K562 (cell line): Measurements from ENCODE around the gene ALKBH3. TPM values are rescaled to one million over a fixed set of nuclear protein-coding genes. Genes with fewer than 3 reads are reported as not detected.

Source experiments
- CBFA2T3 ChIP-seq: fragments of 450-650 bp; IDR thresholded peaks from 2 replicates; pipeline ENCODE4 v1.6.1; 2017
- CBX8 ChIP-seq: fragments of 200-600 bp; sonication (generic); IDR thresholded peaks from 2 replicates; pipeline ENCODE4 v1.6.1; 2012; ENCODE audit warnings: borderline replicate concordance, mixed run types, low read depth, mild to moderate bottlenecking, moderate library complexity, mixed read lengths, low read length, control low read depth, inconsistent platforms; ENCODE audit not compliant: poor library complexity, severe bottlenecking; ENCODE audit errors: extremely low read depth
- ERF ChIP-seq: fragments of 450-650 bp; formaldehyde crosslinking; IDR thresholded peaks from 2 replicates; pipeline ENCODE4 v1.4.0; 2020; ENCODE audit warnings: mild to moderate bottlenecking, mixed read lengths
- HSF4 ChIP-seq: fragments of 250-450 bp; sonication (Bioruptor Pico); IDR thresholded peaks from 2 replicates; pipeline ENCODE4 v2.1.2; 2022; ENCODE audit warnings: mild to moderate bottlenecking, moderate library complexity, borderline replicate concordance
- ILF3 ChIP-seq: fragments of 450-650 bp; IDR thresholded peaks from 2 replicates; pipeline ENCODE4 v1.6.1; 2018; ENCODE audit warnings: antibody characterized with exemption, mild to moderate bottlenecking, moderate library complexity, borderline replicate concordance
- KLF1 ChIP-seq: fragments of 450-650 bp; IDR thresholded peaks from 2 replicates; pipeline ENCODE4 v1.6.1; 2016; ENCODE audit warnings: missing genetic modification characterization, missing compliant biosample characterization
- KLF6 ChIP-seq: fragments of 250-450 bp; sonication (Bioruptor Pico); IDR thresholded peaks from 2 replicates; pipeline ENCODE4 v1.4.0; 2020; ENCODE audit warnings: mild to moderate bottlenecking, moderate library complexity, borderline replicate concordance
- MTA2 ChIP-seq: fragments of 450-650 bp; IDR thresholded peaks from 2 replicates; pipeline ENCODE4 v1.6.1; 2016; ENCODE audit warnings: low read depth
- MXI1 ChIP-seq: IDR thresholded peaks from 2 replicates; pipeline ENCODE4 v1.6.1; 2011; ENCODE audit warnings: low read depth, mild to moderate bottlenecking, improper control_type of control experiment, low read length
- NONO ChIP-seq, 2 experiments: fragments of 200-400 bp in 1 of 2; fragments of 450-650 bp in 1 of 2; formaldehyde crosslinking in 1 of 2; IDR thresholded peaks; 2 replicates each; pipeline ENCODE4 v1.6.1; 2017; ENCODE audit warnings: low read depth in 2 of 2, mild to moderate bottlenecking in 2 of 2, moderate library complexity in 2 of 2, low read length in 1 of 2
- POLR2A ChIP-seq: fragments of 450-650 bp; conservative IDR thresholded peaks from 2 replicates; pipeline ENCODE4 v1.6.1; 2016
- SAFB2 ChIP-seq: fragments of 200-400 bp; formaldehyde crosslinking; IDR thresholded peaks from 2 replicates; pipeline ENCODE4 v1.6.1; 2018; ENCODE audit warnings: borderline replicate concordance, low read length, low read depth, moderate library complexity; ENCODE audit not compliant: severe bottlenecking
- SRSF7 ChIP-seq: fragments of 200-400 bp; formaldehyde crosslinking; optimal IDR thresholded peaks from 2 replicates; pipeline ENCODE3; 2017; ENCODE audit warnings: mild to moderate bottlenecking, low read depth, low read length
- U2AF2 ChIP-seq: fragments of 200-400 bp; formaldehyde crosslinking; optimal IDR thresholded peaks from 2 replicates; pipeline ENCODE3; 2017; ENCODE audit warnings: low read depth, mild to moderate bottlenecking, low read length
- ZBTB11 ChIP-seq, 3 experiments: fragments of 200-800 bp in 1 of 3; fragments of 250-450 bp in 1 of 3; fragments of 450-650 bp in 1 of 3; sonication (Bioruptor Pico) in 1 of 3; sonication (Bioruptor generic) in 1 of 3; formaldehyde crosslinking in 1 of 3; IDR thresholded peaks; 2 replicates each; pipeline versions ENCODE4 v1.6.1 to v1.8.0; 2016 to 2022; ENCODE audit warnings: mild to moderate bottlenecking in 2 of 3, missing genetic modification characterization in 2 of 3, missing compliant biosample characterization in 1 of 3, moderate library complexity in 1 of 3
- ZBTB8A ChIP-seq: fragments of 450-650 bp; IDR thresholded peaks from 2 replicates; pipeline ENCODE4 v1.6.1; 2018; ENCODE audit warnings: mild to moderate bottlenecking, moderate library complexity; ENCODE audit not compliant: partially characterized antibody
- ZNF134 ChIP-seq: fragments of 250-450 bp; sonication (Bioruptor Pico); conservative IDR thresholded peaks from 2 replicates; pipeline ENCODE4 v1.4.0; 2020
- ZNF277 ChIP-seq: fragments of 250-450 bp; sonication (Bioruptor Pico); IDR thresholded peaks from 2 replicates; pipeline ENCODE4 v1.8.0; 2022; ENCODE audit warnings: inconsistent platforms, mild to moderate bottlenecking, moderate library complexity, borderline replicate concordance
- ZNF507 ChIP-seq: conservative IDR thresholded peaks from 2 replicates; pipeline ENCODE4 v1.6.1; 2017; ENCODE audit warnings: missing genetic modification characterization, missing compliant biosample characterization
- polyA plus RNA-seq, 8 experiments: library from polyadenylated mRNA; depleted of rRNA in 4 of 8; stranded (reverse) in 5 of 8; unstranded in 3 of 8; fragments of >200 nt; fragmentation: Nextera tagmentation in 2 of 8; fragmentation: Illumina TruSeq in 1 of 8; extraction: Ambion mirVana in 2 of 8; extraction: Trizol in 1 of 8; gene quantifications; 2 replicates each; pipeline versions ENCODE4 v1.2.1 to v1.2.3, GENCODE V29; 2011 to 2014; ENCODE audit warnings: inconsistent platforms in 1 of 8, missing spikeins in 1 of 8
- total RNA-seq, 7 experiments: library from RNA; depleted of rRNA in 6 of 7; stranded (reverse); fragments of >200 nt in 6 of 7; fragmentation: Illumina TruSeq in 2 of 7; extraction: Trizol in 2 of 7; gene quantifications; 2 replicates each; pipeline versions ENCODE4 v1.2.1 to v1.2.3, GENCODE V29; 2011 to 2021; ENCODE audit warnings: low replicate concordance in 1 of 7
- TF ChIP-seq, protein P1 (sequence below): sonication (generic); formaldehyde crosslinking; IDR thresholded peaks from 2 replicates; pipeline ENCODE4 v1.8.1; 2022; ENCODE audit warnings: missing genetic modification reagents
- TF ChIP-seq, protein P2 (sequence below): fragments of 250-450 bp; sonication (Bioruptor Pico); IDR thresholded peaks from 2 replicates; pipeline ENCODE4 v1.9.0; 2021; ENCODE audit warnings: mild to moderate bottlenecking, inconsistent platforms

The ALKBH3 gene
- total and polyA plus RNA-seq, 9 of the 15 experiments (the other 6 are each of a cell fraction or from before 2014, with no cell fraction given): 16.0 to 49.9 (median 36.5) TPM

DNA sequence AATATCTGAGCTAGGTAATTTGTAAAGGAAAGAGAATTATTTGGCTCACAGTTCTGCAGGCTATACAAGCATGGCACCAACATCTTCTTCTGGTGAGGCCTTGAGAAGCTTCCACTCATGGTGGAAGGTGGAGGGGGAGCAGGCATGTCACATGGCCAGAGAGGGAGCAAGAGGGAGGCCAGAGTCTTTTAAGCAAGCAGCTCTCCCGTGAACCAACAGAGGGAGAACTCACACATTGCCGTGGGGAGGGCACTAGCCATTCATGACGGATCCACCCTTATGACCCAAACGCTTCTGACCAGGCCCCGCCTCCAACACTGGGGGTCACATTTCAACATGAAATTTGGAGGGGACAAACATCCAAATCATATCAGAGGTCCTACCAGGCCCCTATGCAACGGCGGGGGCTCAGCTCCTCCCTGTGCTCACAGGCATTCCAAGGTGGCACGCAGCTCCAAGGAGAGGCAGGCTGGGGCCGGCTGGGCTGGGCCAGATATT lies 66.4 kb downstream of the ALKBH3 start (continued):
- TF ChIP-seq ZNF507 (tag): no peak
- no peak for TF ChIP-seq CBFA2T3
- no peak for TF ChIP-seq KLF1 (tag)
- TF ChIP-seq ZBTB11 (CRISPR knock-in tag; IDR thresholded peaks at IDR 0.05): no peak
- TF ChIP-seq POLR2A: no peak
- TF ChIP-seq, protein P1, sequence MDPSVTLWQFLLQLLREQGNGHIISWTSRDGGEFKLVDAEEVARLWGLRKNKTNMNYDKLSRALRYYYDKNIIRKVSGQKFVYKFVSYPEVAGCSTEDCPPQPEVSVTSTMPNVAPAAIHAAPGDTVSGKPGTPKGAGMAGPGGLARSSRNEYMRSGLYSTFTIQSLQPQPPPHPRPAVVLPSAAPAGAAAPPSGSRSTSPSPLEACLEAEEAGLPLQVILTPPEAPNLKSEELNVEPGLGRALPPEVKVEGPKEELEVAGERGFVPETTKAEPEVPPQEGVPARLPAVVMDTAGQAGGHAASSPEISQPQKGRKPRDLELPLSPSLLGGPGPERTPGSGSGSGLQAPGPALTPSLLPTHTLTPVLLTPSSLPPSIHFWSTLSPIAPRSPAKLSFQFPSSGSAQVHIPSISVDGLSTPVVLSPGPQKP (CRISPR knock-in tag): no peak
- no peak for TF ChIP-seq SRSF7
- TF ChIP-seq KLF6: no peak
- no peak for TF ChIP-seq MXI1
- no peak for TF ChIP-seq ERF
- TF ChIP-seq CBX8: no peak
- TF ChIP-seq ILF3: no peak
- no peak for TF ChIP-seq HSF4
- TF ChIP-seq MTA2: no peak
- TF ChIP-seq, protein P2, sequence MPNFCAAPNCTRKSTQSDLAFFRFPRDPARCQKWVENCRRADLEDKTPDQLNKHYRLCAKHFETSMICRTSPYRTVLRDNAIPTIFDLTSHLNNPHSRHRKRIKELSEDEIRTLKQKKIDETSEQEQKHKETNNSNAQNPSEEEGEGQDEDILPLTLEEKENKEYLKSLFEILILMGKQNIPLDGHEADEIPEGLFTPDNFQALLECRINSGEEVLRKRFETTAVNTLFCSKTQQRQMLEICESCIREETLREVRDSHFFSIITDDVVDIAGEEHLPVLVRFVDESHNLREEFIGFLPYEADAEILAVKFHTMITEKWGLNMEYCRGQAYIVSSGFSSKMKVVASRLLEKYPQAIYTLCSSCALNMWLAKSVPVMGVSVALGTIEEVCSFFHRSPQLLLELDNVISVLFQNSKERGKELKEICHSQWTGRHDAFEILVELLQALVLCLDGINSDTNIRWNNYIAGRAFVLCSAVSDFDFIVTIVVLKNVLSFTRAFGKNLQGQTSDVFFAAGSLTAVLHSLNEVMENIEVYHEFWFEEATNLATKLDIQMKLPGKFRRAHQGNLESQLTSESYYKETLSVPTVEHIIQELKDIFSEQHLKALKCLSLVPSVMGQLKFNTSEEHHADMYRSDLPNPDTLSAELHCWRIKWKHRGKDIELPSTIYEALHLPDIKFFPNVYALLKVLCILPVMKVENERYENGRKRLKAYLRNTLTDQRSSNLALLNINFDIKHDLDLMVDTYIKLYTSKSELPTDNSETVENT: no peak
- no peak for TF ChIP-seq U2AF2
- TF ChIP-seq NONO (IDR thresholded peaks at IDR 0.05; ENCODE audit: low read depth in 2 of 2, low read length in 1 of 2): no peak
- no peak for TF ChIP-seq ZNF277 (CRISPR knock-in tag)
- TF ChIP-seq ZNF134 (CRISPR knock-in tag): no peak
- no peak for TF ChIP-seq SAFB2
- TF ChIP-seq ZBTB8A: no peak
